OCI-LY1 (cell line): ENCODE data around the gene GNRHR.

Experiments used
- H2AFZ ChIP-seq: fragments of 200-600 bp; sonication (generic), shearing (Covaris generic); 2 replicates; pipeline ENCODE4 v1.6.0; 2014; ENCODE audit warnings: antibody characterized with exemption, mild to moderate bottlenecking, low read length
- H3F3A ChIP-seq: fragments of 200-600 bp; sonication (generic), shearing (Covaris generic); 2 replicates; pipeline ENCODE4 v1.6.0; 2014; ENCODE audit warnings: mild to moderate bottlenecking, antibody characterized with exemption, low read length, moderate library complexity; ENCODE audit not compliant: insufficient read depth
- H3K27ac ChIP-seq: fragments of 200-600 bp; sonication (generic); 2 replicates; pipeline ENCODE4 v1.5.1; 2014; ENCODE audit warnings: low read length, mixed run types, mild to moderate bottlenecking, low read depth; ENCODE audit not compliant: poor library complexity, severe bottlenecking
- H3K27me3 ChIP-seq: fragments of 200-600 bp; sonication (generic); 2 replicates; pipeline ENCODE4 v1.6.0; 2014; ENCODE audit warnings: antibody characterized with exemption, mild to moderate bottlenecking, low read length, moderate library complexity; ENCODE audit not compliant: insufficient read depth
- H3K36me3 ChIP-seq: fragments of 200-600 bp; sonication (generic); 2 replicates; pipeline ENCODE4 v1.6.1; 2014; ENCODE audit warnings: mild to moderate bottlenecking, antibody characterized with exemption, low read length, moderate library complexity, mixed read lengths; ENCODE audit not compliant: insufficient read depth
- H3K4me1 ChIP-seq: fragments of 200-600 bp; sonication (generic); 2 replicates; pipeline ENCODE4 v1.5.1; 2014; ENCODE audit warnings: mild to moderate bottlenecking, low read length, moderate library complexity; ENCODE audit not compliant: insufficient read depth, severe bottlenecking
- H3K4me2 ChIP-seq: fragments of 200-600 bp; sonication (generic), shearing (Covaris generic); 2 replicates; pipeline ENCODE4 v1.6.1; 2014; ENCODE audit warnings: low read length
- H3K4me3 ChIP-seq: fragments of 200-600 bp; sonication (generic); 2 replicates; pipeline ENCODE4 v1.5.1; 2014; ENCODE audit warnings: low read length, low read depth, mild to moderate bottlenecking, mixed read lengths; ENCODE audit not compliant: poor library complexity, severe bottlenecking
- H3K79me2 ChIP-seq: fragments of 200-600 bp; shearing (Covaris generic); 2 replicates; pipeline ENCODE4 v1.6.1; 2016; ENCODE audit warnings: mixed run types, low read length, mixed read lengths; ENCODE audit not compliant: insufficient read depth
- H3K9ac ChIP-seq: fragments of 200-600 bp; sonication (generic), shearing (Covaris generic); 2 replicates; pipeline ENCODE4 v1.6.1; 2014; ENCODE audit warnings: mild to moderate bottlenecking, low read length, mixed read lengths
- H3K9me2 ChIP-seq: fragments of 200-600 bp; sonication (generic), shearing (Covaris generic); 2 replicates; pipeline ENCODE4 v1.6.1; 2014; ENCODE audit warnings: low read depth, mild to moderate bottlenecking, low read length, mixed read lengths
- H3K9me3 ChIP-seq: fragments of 200-600 bp; shearing (Covaris generic); 2 replicates; pipeline ENCODE4 v1.6.1; 2014; ENCODE audit warnings: low read length, mixed read lengths
- H4K20me1 ChIP-seq: fragments of 200-600 bp; sonication (generic), shearing (Covaris generic); 2 replicates; pipeline ENCODE4 v1.6.0; 2016; ENCODE audit warnings: mild to moderate bottlenecking, low read length; ENCODE audit not compliant: insufficient read depth
- EZH2 ChIP-seq: fragments of 200-600 bp; sonication (generic), shearing (Covaris generic); IDR thresholded peaks from 2 replicates; pipeline ENCODE4 v1.8.0; 2017; ENCODE audit warnings: borderline replicate concordance, mixed run types, mild to moderate bottlenecking, antibody characterized with exemption, low read length, moderate library complexity, mixed read lengths
- TF ChIP-seq, protein P1 (sequence below): fragments of 200-600 bp; sonication (generic), shearing (Covaris generic); IDR thresholded peaks from 2 replicates; pipeline ENCODE4 v1.5.1; 2017; ENCODE audit warnings: mild to moderate bottlenecking, antibody characterized with exemption, low read length, moderate library complexity, mixed read lengths

Gene GNRHR

DNA sequence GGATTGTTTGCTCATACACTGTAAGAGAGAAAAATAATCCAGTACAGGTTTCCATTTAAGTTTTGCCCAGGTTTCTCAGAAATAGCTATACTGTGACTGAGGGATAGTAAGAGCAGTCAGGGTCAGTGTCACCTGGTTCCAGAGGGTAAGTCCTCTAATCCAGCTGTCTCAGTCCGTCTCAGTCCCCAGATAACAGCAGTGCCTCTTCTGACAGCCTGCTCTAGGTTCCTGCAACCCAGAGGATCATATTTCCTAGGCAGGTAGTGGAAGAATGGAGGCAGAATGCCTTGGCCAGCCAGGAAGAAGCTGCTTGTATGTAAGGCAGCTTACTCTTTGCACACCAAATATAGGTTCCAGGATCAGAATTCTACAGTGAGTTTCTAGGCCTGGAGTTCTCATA lies 22.6 kb upstream of the GNRHR start:
- TF ChIP-seq EZH2 = no peak
- TF ChIP-seq, protein P1, sequence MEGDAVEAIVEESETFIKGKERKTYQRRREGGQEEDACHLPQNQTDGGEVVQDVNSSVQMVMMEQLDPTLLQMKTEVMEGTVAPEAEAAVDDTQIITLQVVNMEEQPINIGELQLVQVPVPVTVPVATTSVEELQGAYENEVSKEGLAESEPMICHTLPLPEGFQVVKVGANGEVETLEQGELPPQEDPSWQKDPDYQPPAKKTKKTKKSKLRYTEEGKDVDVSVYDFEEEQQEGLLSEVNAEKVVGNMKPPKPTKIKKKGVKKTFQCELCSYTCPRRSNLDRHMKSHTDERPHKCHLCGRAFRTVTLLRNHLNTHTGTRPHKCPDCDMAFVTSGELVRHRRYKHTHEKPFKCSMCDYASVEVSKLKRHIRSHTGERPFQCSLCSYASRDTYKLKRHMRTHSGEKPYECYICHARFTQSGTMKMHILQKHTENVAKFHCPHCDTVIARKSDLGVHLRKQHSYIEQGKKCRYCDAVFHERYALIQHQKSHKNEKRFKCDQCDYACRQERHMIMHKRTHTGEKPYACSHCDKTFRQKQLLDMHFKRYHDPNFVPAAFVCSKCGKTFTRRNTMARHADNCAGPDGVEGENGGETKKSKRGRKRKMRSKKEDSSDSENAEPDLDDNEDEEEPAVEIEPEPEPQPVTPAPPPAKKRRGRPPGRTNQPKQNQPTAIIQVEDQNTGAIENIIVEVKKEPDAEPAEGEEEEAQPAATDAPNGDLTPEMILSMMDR = no peak
- Histone ChIP-seq H3K36me3 (no peaks in the 10 kb centered on the region), H3K9me3 (no peaks in the 10 kb centered on the region), H3K4me1 (no peaks in the 10 kb centered on the region), H3K79me2 (no peaks in the 10 kb centered on the region), H3K9ac (no peak overlapping the region), H3F3A (no peaks in the 10 kb centered on the region), H3K4me3 (no peak overlapping the region), H3K9me2 (no peaks in the 10 kb centered on the region), H2AFZ (no peak overlapping the region), H3K4me2 (no peak overlapping the region), H4K20me1 (no peaks in the 10 kb centered on the region), H3K27me3 (no peaks in the 10 kb centered on the region), H3K27ac (no peak overlapping the region)

DNA sequence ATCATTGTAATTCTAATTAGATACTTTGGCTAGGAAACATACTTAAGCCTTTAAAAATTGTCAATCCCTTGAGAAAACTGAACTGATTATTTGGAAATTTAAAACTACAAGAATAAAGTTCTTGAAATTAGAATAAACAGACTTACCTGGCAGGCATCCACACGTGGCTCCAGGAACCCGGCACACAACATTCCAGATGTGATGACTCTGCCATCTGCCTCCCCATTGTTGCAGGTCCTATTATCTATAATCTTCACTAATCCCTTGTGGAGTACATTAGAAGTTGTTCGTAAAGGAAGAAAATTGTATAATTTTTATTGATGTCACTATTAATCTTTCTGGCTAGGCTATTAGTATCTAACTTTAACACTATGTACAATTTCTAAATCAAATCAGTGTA lies 16.2 kb upstream of the GNRHR start:
- no peak overlapping the region for H3K9ac ChIP-seq
- H3K27me3 ChIP-seq = no peaks in the 10 kb centered on the region
- TF ChIP-seq EZH2 = no peak
- TF ChIP-seq, protein P1 = no peak
- no peak overlapping the region for H2AFZ ChIP-seq
- no peaks in the 10 kb centered on the region for H4K20me1 ChIP-seq
- no peak overlapping the region for H3K4me3 ChIP-seq
- no peak overlapping the region for H3K27ac ChIP-seq
- H3K4me2 ChIP-seq = no peak overlapping the region
- no peaks in the 10 kb centered on the region for H3K9me3 ChIP-seq
- no peaks in the 10 kb centered on the region for H3F3A ChIP-seq
- no peaks in the 10 kb centered on the region for H3K4me1 ChIP-seq
- H3K79me2 ChIP-seq = no peaks in the 10 kb centered on the region
- H3K9me2 ChIP-seq = no peaks in the 10 kb centered on the region
- no peaks in the 10 kb centered on the region for H3K36me3 ChIP-seq

DNA sequence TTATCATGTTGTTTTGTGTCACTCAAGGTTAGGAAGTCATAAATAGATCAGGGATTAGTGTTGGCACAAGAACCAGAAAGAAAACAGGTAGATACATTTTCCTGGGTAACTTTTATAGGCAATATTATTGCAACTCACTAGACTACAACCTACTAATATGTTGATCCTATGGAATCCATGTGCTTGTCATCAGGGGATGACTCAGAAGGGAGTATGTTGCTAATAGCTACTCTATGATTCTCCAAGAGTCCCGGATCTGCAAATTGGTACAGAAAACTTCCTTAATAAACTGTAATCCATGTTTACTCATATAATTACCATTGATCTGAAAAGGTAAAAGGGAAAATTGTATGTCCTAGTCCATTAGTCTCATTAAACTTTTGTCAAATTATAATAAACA lies 11.7 kb upstream of the GNRHR start:
- Histone ChIP-seq H3K36me3 (no peaks in the 10 kb centered on the region), H4K20me1 (no peaks in the 10 kb centered on the region), H3K79me2 (no peaks in the 10 kb centered on the region), H3K9me2 (no peaks in the 10 kb centered on the region), H3K4me1 (no peaks in the 10 kb centered on the region), H3F3A (no peaks in the 10 kb centered on the region), H3K4me3 (no peak overlapping the region), H3K27ac (no peak overlapping the region), H3K9ac (no peak overlapping the region), H3K4me2 (no peak overlapping the region), H3K27me3 (no peaks in the 10 kb centered on the region), H2AFZ (no peak overlapping the region), H3K9me3 (no peaks in the 10 kb centered on the region)
- TF ChIP-seq, protein P1 = no peak
- TF ChIP-seq EZH2 = no peak
